GM23338 (cell line): ENCODE data around the gene TF. TPM values are rescaled to one million over a fixed set of nuclear protein-coding genes. Genes with fewer than 3 reads are reported as not detected.

Experiments used
- ATAC-seq: fragments of 200-7000 bp; cut with Tn5 transposase; 3 replicates; pipeline ENCODE4 v1.9.1; 2020
- DNase-seq: peaks from one replicate; pipeline ENCODE4 v3.0.0-alpha.2; 2015; ENCODE audit warnings: low spot score
- H2AFZ ChIP-seq: fragments of 200-600 bp; sonication (generic); 2 replicates; pipeline ENCODE4 v1.8.0; 2016; ENCODE audit warnings: antibody characterized with exemption, mild to moderate bottlenecking, moderate library complexity
- H3F3A ChIP-seq: fragments of 200-600 bp; sonication (generic); replicated peaks from 2 replicates; pipeline ENCODE4 v1.8.0; 2017; ENCODE audit warnings: antibody characterized with exemption, mixed run types, low read depth
- H3K27ac ChIP-seq: fragments of 200-600 bp; sonication (generic); 2 replicates; pipeline ENCODE4 v1.6.1; 2016; ENCODE audit warnings: low read depth
- H3K27me3 ChIP-seq: fragments of 200-600 bp; sonication (generic); 2 replicates; pipeline ENCODE4 v1.8.0; 2016; ENCODE audit warnings: mild to moderate bottlenecking, mixed run types, moderate library complexity; ENCODE audit not compliant: insufficient read depth
- H3K36me3 ChIP-seq: fragments of 200-600 bp; sonication (generic); 2 replicates; pipeline ENCODE4 v1.8.0; 2016; ENCODE audit warnings: mild to moderate bottlenecking; ENCODE audit not compliant: insufficient read depth
- H3K4me1 ChIP-seq: fragments of 200-600 bp; sonication (generic); 2 replicates; pipeline ENCODE4 v1.8.0; 2016; ENCODE audit warnings: mild to moderate bottlenecking, moderate library complexity; ENCODE audit not compliant: insufficient read depth
- H3K4me2 ChIP-seq: fragments of 200-600 bp; sonication (generic); 2 replicates; pipeline ENCODE4 v1.7.1; 2017; ENCODE audit warnings: mixed run types
- H3K4me3 ChIP-seq: fragments of 200-600 bp; sonication (generic); 2 replicates; pipeline ENCODE4 v1.6.1; 2016; ENCODE audit warnings: mixed run types
- H3K79me2 ChIP-seq: fragments of 200-600 bp; sonication (generic); replicated peaks from 2 replicates; pipeline ENCODE4 v1.8.0; 2017; ENCODE audit warnings: mild to moderate bottlenecking; ENCODE audit not compliant: insufficient read depth
- H3K9me2 ChIP-seq: fragments of 200-600 bp; sonication (generic); 2 replicates; pipeline ENCODE4 v1.8.0; 2017; ENCODE audit not compliant: insufficient read depth
- H4K20me1 ChIP-seq: fragments of 200-600 bp; sonication (generic); replicated peaks from 2 replicates; pipeline ENCODE4 v1.8.0; 2017; ENCODE audit warnings: mild to moderate bottlenecking; ENCODE audit not compliant: insufficient read depth
- H3K27ac Mint-ChIP-seq: 2 replicates; pipeline ENCODE4 v1.8.0; 2020; ENCODE audit warnings: inconsistent platforms, mild to moderate bottlenecking, moderate library complexity, mixed read lengths
- H3K27me3 Mint-ChIP-seq: 3 replicates; pipeline ENCODE4 v1.8.0; 2022; ENCODE audit warnings: low read depth, mild to moderate bottlenecking, moderate library complexity, mixed read lengths, inconsistent platforms; ENCODE audit not compliant: insufficient read depth, poor library complexity
- H3K36me3 Mint-ChIP-seq: 3 replicates; pipeline ENCODE4 v1.8.0; 2021; ENCODE audit warnings: low read depth, mild to moderate bottlenecking, inconsistent platforms, moderate library complexity, mixed read lengths
- H3K4me1 Mint-ChIP-seq: 3 replicates; pipeline ENCODE4 v1.8.0; 2020; ENCODE audit warnings: mild to moderate bottlenecking, inconsistent platforms, mixed read lengths
- H3K4me3 Mint-ChIP-seq: 3 replicates; pipeline ENCODE4 v1.8.0; 2021; ENCODE audit warnings: moderate library complexity, mild to moderate bottlenecking, inconsistent platforms, mixed read lengths
- H3K9me3 Mint-ChIP-seq: 3 replicates; pipeline ENCODE4 v1.8.0; 2020; ENCODE audit warnings: moderate library complexity, mild to moderate bottlenecking, inconsistent platforms, mixed read lengths
- ETS1 ChIP-seq: IDR thresholded peaks from 2 replicates; pipeline ENCODE4 v1.6.1; 2016; ENCODE audit warnings: antibody characterized with exemption
- EZH2 ChIP-seq: fragments of 200-600 bp; sonication (generic); IDR thresholded peaks from one replicate; pipeline ENCODE4 v1.8.0; 2017; ENCODE audit warnings: antibody characterized with exemption, mild to moderate bottlenecking, low read depth; ENCODE audit not compliant: unreplicated experiment
- EZH2phosphoT487 ChIP-seq: fragments of 200-600 bp; sonication (generic); IDR thresholded peaks from one replicate; pipeline ENCODE4 v1.8.1; 2018; ENCODE audit warnings: antibody characterized with exemption; ENCODE audit not compliant: unreplicated experiment
- JUNB ChIP-seq: IDR thresholded peaks from one replicate; pipeline ENCODE4 v1.6.1; 2016; ENCODE audit warnings: antibody characterized with exemption; ENCODE audit not compliant: unreplicated experiment
- NANOG ChIP-seq: IDR thresholded peaks from 2 replicates; pipeline ENCODE4 v1.6.1; 2016; ENCODE audit warnings: antibody characterized with exemption, borderline replicate concordance
- POLR2AphosphoS5 ChIP-seq: IDR thresholded peaks from 2 replicates; pipeline ENCODE4 v1.6.1; 2016; ENCODE audit warnings: antibody characterized with exemption, low read depth
- STAT1 ChIP-seq: IDR thresholded peaks from one replicate; pipeline ENCODE4 v1.6.1; 2016; ENCODE audit warnings: antibody characterized with exemption; ENCODE audit not compliant: unreplicated experiment
- ZNF114 ChIP-seq: fragments of 250-450 bp; sonication (Bioruptor Pico); IDR thresholded peaks from 2 replicates; pipeline ENCODE4 v1.5.0; 2020; ENCODE audit warnings: mild to moderate bottlenecking, moderate library complexity
- ZNF331 ChIP-seq: fragments of 250-450 bp; sonication (Bioruptor Pico); IDR thresholded peaks from 2 replicates; pipeline ENCODE4 v1.5.0; 2020; ENCODE audit warnings: low read depth, mild to moderate bottlenecking, moderate library complexity
- polyA plus RNA-seq: library from polyadenylated mRNA; unstranded; fragments of >200 nt; fragmentation: Nextera tagmentation; extraction: Ambion mirVana; gene quantifications from 2 replicates; pipeline ENCODE4 v1.2.1, GENCODE V29; 2016
- total RNA-seq: library from RNA; depleted of rRNA; stranded (reverse); fragments of >200 nt; shearing (Covaris generic); gene quantifications from 2 replicates; pipeline ENCODE4 v1.2.3, GENCODE V29; 2014
- TF ChIP-seq, protein P1 (sequence below): fragments of 250-450 bp; sonication (Bioruptor Pico); IDR thresholded peaks from 2 replicates; pipeline ENCODE4 v1.5.0; 2020; ENCODE audit warnings: mild to moderate bottlenecking, moderate library complexity

TF gene
- total and polyA plus RNA-seq, 2 experiments from 2014 or later = 0.03 to 0.76 TPM

DNA sequence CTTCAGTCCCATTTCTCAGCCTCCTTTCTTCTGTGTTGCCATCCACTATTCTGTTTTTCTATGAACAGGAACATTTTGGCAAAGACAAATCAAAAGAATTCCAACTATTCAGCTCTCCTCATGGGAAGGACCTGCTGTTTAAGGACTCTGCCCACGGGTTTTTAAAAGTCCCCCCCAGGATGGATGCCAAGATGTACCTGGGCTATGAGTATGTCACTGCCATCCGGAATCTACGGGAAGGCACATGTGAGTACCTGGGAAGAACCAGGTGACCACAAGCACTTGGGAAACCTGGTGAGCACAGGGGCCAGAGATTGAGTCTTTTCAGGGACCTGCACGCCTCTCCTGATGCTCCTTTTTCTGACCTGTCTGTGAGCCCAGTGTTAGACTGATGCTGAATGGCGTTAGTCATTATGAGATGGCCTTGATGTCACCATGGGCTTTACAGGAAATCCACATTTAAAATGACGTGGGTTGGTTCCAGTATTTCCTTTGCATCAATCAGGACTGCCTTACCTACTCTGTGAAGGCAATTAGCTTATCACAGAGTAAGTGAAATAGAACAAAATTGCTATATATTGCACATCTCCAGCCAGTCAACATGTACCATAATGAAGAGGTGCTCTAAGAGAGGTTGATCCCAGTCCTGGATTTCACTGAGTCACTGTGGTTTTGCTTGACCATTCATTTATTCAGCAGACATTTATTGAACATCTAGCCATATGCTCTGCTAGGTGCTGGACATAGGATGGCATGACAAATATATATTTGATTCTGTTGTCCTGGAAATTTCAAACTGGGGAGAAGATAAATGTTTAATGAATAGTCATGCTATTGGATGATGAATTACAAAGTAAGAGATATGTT, 11.7 kb downstream of the TF start:
- H3F3A ChIP-seq = no peaks in the 10 kb centered on the region
- no peak for TF ChIP-seq ZNF114 (CRISPR knock-in tag)
- no peak for TF ChIP-seq STAT1
- TF ChIP-seq, protein P1, sequence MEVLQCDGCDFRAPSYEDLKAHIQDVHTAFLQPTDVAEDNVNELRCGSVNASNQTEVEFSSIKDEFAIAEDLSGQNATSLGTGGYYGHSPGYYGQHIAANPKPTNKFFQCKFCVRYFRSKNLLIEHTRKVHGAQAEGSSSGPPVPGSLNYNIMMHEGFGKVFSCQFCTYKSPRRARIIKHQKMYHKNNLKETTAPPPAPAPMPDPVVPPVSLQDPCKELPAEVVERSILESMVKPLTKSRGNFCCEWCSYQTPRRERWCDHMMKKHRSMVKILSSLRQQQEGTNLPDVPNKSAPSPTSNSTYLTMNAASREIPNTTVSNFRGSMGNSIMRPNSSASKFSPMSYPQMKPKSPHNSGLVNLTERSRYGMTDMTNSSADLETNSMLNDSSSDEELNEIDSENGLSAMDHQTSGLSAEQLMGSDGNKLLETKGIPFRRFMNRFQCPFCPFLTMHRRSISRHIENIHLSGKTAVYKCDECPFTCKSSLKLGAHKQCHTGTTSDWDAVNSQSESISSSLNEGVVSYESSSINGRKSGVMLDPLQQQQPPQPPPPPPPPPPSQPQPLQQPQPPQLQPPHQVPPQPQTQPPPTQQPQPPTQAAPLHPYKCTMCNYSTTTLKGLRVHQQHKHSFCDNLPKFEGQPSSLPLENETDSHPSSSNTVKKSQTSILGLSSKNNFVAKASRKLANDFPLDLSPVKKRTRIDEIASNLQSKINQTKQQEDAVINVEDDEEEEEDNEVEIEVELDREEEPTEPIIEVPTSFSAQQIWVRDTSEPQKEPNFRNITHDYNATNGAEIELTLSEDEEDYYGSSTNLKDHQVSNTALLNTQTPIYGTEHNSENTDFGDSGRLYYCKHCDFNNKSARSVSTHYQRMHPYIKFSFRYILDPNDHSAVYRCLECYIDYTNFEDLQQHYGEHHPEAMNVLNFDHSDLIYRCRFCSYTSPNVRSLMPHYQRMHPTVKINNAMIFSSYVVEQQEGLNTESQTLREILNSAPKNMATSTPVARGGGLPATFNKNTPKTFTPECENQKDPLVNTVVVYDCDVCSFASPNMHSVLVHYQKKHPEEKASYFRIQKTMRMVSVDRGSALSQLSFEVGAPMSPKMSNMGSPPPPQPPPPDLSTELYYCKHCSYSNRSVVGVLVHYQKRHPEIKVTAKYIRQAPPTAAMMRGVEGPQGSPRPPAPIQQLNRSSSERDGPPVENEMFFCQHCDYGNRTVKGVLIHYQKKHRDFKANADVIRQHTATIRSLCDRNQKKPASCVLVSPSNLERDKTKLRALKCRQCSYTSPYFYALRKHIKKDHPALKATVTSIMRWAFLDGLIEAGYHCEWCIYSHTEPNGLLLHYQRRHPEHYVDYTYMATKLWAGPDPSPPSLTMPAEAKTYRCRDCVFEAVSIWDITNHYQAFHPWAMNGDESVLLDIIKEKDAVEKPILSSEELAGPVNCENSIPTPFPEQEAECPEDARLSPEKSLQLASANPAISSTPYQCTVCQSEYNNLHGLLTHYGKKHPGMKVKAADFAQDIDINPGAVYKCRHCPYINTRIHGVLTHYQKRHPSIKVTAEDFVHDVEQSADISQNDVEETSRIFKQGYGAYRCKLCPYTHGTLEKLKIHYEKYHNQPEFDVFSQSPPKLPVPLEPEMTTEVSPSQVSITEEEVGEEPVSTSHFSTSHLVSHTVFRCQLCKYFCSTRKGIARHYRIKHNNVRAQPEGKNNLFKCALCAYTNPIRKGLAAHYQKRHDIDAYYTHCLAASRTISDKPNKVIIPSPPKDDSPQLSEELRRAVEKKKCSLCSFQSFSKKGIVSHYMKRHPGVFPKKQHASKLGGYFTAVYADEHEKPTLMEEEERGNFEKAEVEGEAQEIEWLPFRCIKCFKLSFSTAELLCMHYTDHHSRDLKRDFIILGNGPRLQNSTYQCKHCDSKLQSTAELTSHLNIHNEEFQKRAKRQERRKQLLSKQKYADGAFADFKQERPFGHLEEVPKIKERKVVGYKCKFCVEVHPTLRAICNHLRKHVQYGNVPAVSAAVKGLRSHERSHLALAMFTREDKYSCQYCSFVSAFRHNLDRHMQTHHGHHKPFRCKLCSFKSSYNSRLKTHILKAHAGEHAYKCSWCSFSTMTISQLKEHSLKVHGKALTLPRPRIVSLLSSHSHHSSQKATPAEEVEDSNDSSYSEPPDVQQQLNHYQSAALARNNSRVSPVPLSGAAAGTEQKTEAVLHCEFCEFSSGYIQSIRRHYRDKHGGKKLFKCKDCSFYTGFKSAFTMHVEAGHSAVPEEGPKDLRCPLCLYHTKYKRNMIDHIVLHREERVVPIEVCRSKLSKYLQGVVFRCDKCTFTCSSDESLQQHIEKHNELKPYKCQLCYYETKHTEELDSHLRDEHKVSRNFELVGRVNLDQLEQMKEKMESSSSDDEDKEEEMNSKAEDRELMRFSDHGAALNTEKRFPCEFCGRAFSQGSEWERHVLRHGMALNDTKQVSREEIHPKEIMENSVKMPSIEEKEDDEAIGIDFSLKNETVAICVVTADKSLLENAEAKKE = no peak
- no peak for TF ChIP-seq JUNB
- no peak for TF ChIP-seq NANOG
- no peak for TF ChIP-seq EZH2
- no peak for TF ChIP-seq ETS1
- no peak for TF ChIP-seq POLR2AphosphoS5
- no peak for TF ChIP-seq ZNF331 (CRISPR knock-in tag)
- no peak for TF ChIP-seq EZH2phosphoT487
- peaks cover 6% of the 10 kb centered on the region for H3K27me3 Mint-ChIP-seq
- no peaks in the 10 kb centered on the region for H3K79me2 ChIP-seq
- 0 out of 2 replicates have a peak overlapping the region, but pooled peaks have one; percentile 69 for H2AFZ ChIP-seq
- no peak overlapping the region for H3K27ac ChIP-seq
- ATAC-seq (no peak), DNase-seq (no peak)
- H3K4me3 Mint-ChIP-seq = no peak overlapping the region
- no peak overlapping the region for H3K4me3 ChIP-seq
- H3K4me1 ChIP-seq = peaks cover 7% of the 10 kb centered on the region; the same call in 1 of the 2 replicates
- no peaks in the 10 kb centered on the region for H3K36me3 ChIP-seq
- no peaks in the 10 kb centered on the region for H3K36me3 Mint-ChIP-seq
- H3K9me2 ChIP-seq = 0 out of 2 replicates have a peak, but pooled peaks cover 5% of the 10 kb centered on the region
- no peaks in the 10 kb centered on the region for H3K27me3 ChIP-seq
- no peak overlapping the region for H3K4me2 ChIP-seq
- peaks cover 18% of the 10 kb centered on the region for H3K4me1 Mint-ChIP-seq
- H4K20me1 ChIP-seq = no peaks in the 10 kb centered on the region
- H3K27ac Mint-ChIP-seq = no peak overlapping the region
- H3K9me3 Mint-ChIP-seq = no peaks in the 10 kb centered on the region
